IPS-11a (cell line): ENCODE data around the gene RPS6KA4.

Experiments used
- H3K4me3 ChIP-seq: one replicate; pipeline ENCODE4 v1.5.1; 2013; ENCODE audit warnings: low read depth, low read length, control low read depth

RPS6KA4 gene

GRCh38 chr11:64364435-64364834 lies 5.5 kb downstream of the RPS6KA4 start:
- H3K4me3 ChIP-seq, result no peak overlapping the region

GRCh38 chr11:64364911-64365310 lies 5.9 kb downstream of the RPS6KA4 start:
- H3K4me3 ChIP-seq, result no peak overlapping the region

- no peak overlapping the region for H3K4me3 ChIP-seq
Measured at GRCh38 chr11:64366751-64367150, 7.8 kb downstream of the RPS6KA4 start.

GRCh38 chr11:64367931-64368672 lies 9.1 kb downstream of the RPS6KA4 start:
- no peak overlapping the region for H3K4me3 ChIP-seq

GRCh38 chr11:64368673-64369074 lies 9.7 kb downstream of the RPS6KA4 start:
- no peak overlapping the region for H3K4me3 ChIP-seq

GRCh38 chr11:64369440-64370421 lies 10.8 kb downstream of the RPS6KA4 start:
- H3K4me3 ChIP-seq, result no peak overlapping the region

- no peak overlapping the region for H3K4me3 ChIP-seq
Measured at GRCh38 chr11:64371201-64371600, 12.2 kb downstream of the RPS6KA4 start.

- no peak overlapping the region for H3K4me3 ChIP-seq
Measured at GRCh38 chr11:64372021-64372420, 13.1 kb downstream of the RPS6KA4 start.

- H3K4me3 ChIP-seq, result no peak overlapping the region
Measured at GRCh38 chr11:64372802-64373597, 14.0 kb downstream of the RPS6KA4 start.

- H3K4me3 ChIP-seq, result no peak overlapping the region
Measured at GRCh38 chr11:64373598-64373974, 14.6 kb downstream of the RPS6KA4 start.

- H3K4me3 ChIP-seq, result no peak overlapping the region
Measured at GRCh38 chr11:64376071-64376470, 17.1 kb downstream of the RPS6KA4 start.

- no peak overlapping the region for H3K4me3 ChIP-seq
Measured at GRCh38 chr11:64378335-64378880, 19.4 kb downstream of the RPS6KA4 start.

- H3K4me3 ChIP-seq, result no peak overlapping the region
Measured at GRCh38 chr11:64379160-64379559, 20.2 kb downstream of the RPS6KA4 start.

GRCh38 chr11:64379817-64380709 lies 21.1 kb downstream of the RPS6KA4 start:
- no peak overlapping the region for H3K4me3 ChIP-seq

GRCh38 chr11:64381350-64381749 lies 22.4 kb downstream of the RPS6KA4 start:
- H3K4me3 ChIP-seq, result no peak overlapping the region

- no peak overlapping the region for H3K4me3 ChIP-seq
Measured at GRCh38 chr11:64382047-64382446, 23.1 kb downstream of the RPS6KA4 start.

GRCh38 chr11:64382586-64382985 lies 23.6 kb downstream of the RPS6KA4 start:
- H3K4me3 ChIP-seq, result no peak overlapping the region

GRCh38 chr11:64383580-64383979 lies 24.6 kb downstream of the RPS6KA4 start:
- H3K4me3 ChIP-seq, result no peak overlapping the region

- no peak overlapping the region for H3K4me3 ChIP-seq
Measured at GRCh38 chr11:64384028-64384737, 25.2 kb downstream of the RPS6KA4 start.
